Measurements from ENCODE around the gene RAX. TPM values are rescaled to one million over a fixed set of nuclear protein-coding genes. Genes with fewer than 3 reads are reported as not detected.

Gene RAX
- total RNA-seq, 2 donors from 2014 or later, result not detected

- Histone ChIP-seq H3K27ac (no peak overlapping the region), H3K9me3 (no peaks in the 10 kb centered on the region), H3K36me3 (replicated peaks in 1 of 2; ENCODE audit: insufficient read depth in 1 of 2, low read depth in 2 of 2) (no peaks in the 10 kb centered on the region), H3K27me3 (no peaks in the 10 kb centered on the region), H3K4me3 (no peak overlapping the region), H3K4me1 (peaks cover 1% of the 10 kb centered on the region)
- DNase-seq (no peak), ATAC-seq (no peak)
- TF ChIP-seq, protein P1, sequence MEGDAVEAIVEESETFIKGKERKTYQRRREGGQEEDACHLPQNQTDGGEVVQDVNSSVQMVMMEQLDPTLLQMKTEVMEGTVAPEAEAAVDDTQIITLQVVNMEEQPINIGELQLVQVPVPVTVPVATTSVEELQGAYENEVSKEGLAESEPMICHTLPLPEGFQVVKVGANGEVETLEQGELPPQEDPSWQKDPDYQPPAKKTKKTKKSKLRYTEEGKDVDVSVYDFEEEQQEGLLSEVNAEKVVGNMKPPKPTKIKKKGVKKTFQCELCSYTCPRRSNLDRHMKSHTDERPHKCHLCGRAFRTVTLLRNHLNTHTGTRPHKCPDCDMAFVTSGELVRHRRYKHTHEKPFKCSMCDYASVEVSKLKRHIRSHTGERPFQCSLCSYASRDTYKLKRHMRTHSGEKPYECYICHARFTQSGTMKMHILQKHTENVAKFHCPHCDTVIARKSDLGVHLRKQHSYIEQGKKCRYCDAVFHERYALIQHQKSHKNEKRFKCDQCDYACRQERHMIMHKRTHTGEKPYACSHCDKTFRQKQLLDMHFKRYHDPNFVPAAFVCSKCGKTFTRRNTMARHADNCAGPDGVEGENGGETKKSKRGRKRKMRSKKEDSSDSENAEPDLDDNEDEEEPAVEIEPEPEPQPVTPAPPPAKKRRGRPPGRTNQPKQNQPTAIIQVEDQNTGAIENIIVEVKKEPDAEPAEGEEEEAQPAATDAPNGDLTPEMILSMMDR (IDR thresholded peaks at IDR 0.05), result no peak
- no peak for TF ChIP-seq POLR2A (IDR thresholded peaks at IDR 0.05)
- intact Hi-C loops (cut with DNase I), result no loop called here
- 88 to 89% methylated on average over 2 of the region's 2 CpGs for whole genome bisulfite sequencing, 2 donors
These were observed 29.8 kb upstream of the RAX start for GRCh38 chr18:59303006-59303405.

GRCh38 chr18:59301929-59302328 is 28.7 kb upstream of the RAX start:
- intact Hi-C loops (cut with DNase I), result no loop called here
- H3K4me3 ChIP-seq, result no peak overlapping the region
- H3K36me3 ChIP-seq (replicated peaks in 1 of 2; ENCODE audit: insufficient read depth in 1 of 2, low read depth in 2 of 2), result no peaks in the 10 kb centered on the region
- no peaks in the 10 kb centered on the region for H3K27me3 ChIP-seq
- DNase-seq (no peak), ATAC-seq (no peak)
- TF ChIP-seq, protein P1 (IDR thresholded peaks at IDR 0.05), result no peak
- TF ChIP-seq POLR2A (IDR thresholded peaks at IDR 0.05), result no peak
- H3K9me3 ChIP-seq, result no peaks in the 10 kb centered on the region
- no peak overlapping the region for H3K27ac ChIP-seq
- 67 to 71% methylated on average over 4 of the region's 4 CpGs for WGBS, 2 donors
- no peaks in the 10 kb centered on the region for H3K4me1 ChIP-seq

DNA sequence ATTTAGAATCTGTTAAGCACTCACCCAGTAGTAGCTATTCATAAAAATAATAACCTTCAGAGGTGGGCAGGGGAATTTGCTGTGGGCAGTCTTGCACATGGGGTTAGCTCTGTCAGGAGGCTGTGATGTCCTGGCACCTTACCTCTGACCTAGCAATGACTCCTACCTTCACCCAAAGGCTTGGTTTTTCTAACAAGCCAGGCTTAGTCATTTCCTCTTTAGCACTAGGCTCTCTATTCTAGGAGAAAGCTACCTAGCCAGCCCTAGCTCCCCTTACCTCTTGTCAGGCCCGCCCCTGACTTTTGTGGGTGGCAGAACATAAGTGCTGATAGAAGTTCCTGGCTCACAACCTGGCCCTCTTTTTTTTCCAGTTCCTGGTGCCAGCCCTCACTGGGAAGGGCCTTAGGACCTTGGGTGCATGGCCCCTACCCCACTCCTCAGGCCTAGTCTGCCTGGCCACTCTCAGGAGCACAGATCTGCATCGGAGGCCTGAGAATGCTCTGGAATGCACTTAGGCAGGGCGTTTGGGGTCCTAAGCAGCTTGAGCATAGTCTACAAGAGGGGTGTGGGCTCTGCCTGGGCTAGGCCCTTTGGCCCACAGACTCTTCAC is 27.5 kb upstream of the RAX start:
- Histone ChIP-seq H3K9me3 (no peaks in the 10 kb centered on the region), H3K27me3 (no peaks in the 10 kb centered on the region), H3K36me3 (replicated peaks in 1 of 2; ENCODE audit: insufficient read depth in 1 of 2, low read depth in 2 of 2) (no peaks in the 10 kb centered on the region), H3K27ac (no peak overlapping the region), H3K4me1 (no peaks in the 10 kb centered on the region), H3K4me3 (no peak overlapping the region)
- intact Hi-C loops (cut with DNase I), result no loop called here
- DNase-seq (no peak), ATAC-seq (no peak)
- WGBS, 2 donors, result 25 to 68% methylated on average over 1 to 3 of the region's 3 CpGs
- no peak for TF ChIP-seq POLR2A (IDR thresholded peaks at IDR 0.05)
- TF ChIP-seq, protein P1 (IDR thresholded peaks at IDR 0.05), result no peak

DNA sequence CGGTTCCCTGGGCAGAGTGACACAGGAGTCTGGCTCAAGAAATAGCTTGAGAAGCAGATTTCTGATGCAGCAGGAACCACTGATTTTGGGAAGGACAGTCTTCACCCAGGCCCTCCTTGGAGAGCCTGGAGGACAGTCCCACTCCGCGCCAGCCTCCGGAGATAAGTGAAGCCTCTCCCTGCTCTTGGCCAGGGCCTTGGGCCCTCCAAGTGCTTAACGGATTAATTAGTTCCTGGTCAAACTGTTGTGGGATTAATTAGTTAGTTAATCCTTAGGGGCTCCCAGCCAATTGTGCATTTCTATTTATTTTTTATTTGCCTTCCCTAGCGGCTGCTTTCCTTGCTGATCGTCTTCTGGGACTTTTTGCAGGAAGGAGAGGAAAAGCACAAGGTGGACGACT is 25.6 kb upstream of the RAX start:
- 65 to 78% methylated on average over 8 of the region's 8 CpGs for WGBS, 2 donors
- no peak for ATAC-seq
- Histone ChIP-seq H3K9me3 (no peaks in the 10 kb centered on the region), H3K4me3 (no peak overlapping the region), H3K27me3 (no peaks in the 10 kb centered on the region), H3K27ac (no peak overlapping the region), H3K36me3 (replicated peaks in 1 of 2; ENCODE audit: insufficient read depth in 1 of 2, low read depth in 2 of 2) (no peaks in the 10 kb centered on the region), H3K4me1 (no peaks in the 10 kb centered on the region)
- intact Hi-C loops (cut with DNase I), result no loop called here
- DNase-seq, result no peak
- TF ChIP-seq POLR2A (IDR thresholded peaks at IDR 0.05), result no peak
- TF ChIP-seq, protein P1 (IDR thresholded peaks at IDR 0.05), result no peak

DNA sequence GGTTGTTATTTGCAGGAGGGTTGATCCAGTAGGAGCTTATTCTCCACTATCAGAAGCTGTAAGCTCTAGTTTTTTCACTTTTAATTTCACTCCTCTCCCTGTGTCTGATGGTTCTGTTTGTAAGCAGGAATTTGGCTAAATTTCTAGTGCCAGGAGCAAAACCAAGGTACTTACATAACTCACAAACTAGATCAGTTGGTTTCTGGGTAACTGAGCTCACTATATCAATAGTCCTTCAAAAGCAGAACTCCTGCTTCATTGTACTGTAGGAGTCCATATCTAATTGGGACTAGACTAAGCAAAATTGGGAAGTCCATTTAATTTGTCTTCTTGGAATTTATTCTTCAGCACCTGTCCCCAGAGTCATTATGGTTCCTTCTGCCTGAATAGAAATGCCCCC is 20.1 kb upstream of the RAX start:
- Histone ChIP-seq H3K9me3 (no peaks in the 10 kb centered on the region), H3K4me1 (no peaks in the 10 kb centered on the region), H3K36me3 (replicated peaks in 1 of 2; ENCODE audit: insufficient read depth in 1 of 2, low read depth in 2 of 2) (no peaks in the 10 kb centered on the region), H3K4me3 (no peak overlapping the region), H3K27me3 (no peaks in the 10 kb centered on the region), H3K27ac (no peak overlapping the region)
- ATAC-seq, result no peak
- intact Hi-C loops (cut with DNase I), result no loop called here
- DNase-seq, result no peak
- TF ChIP-seq, protein P1 (IDR thresholded peaks at IDR 0.05), result no peak
- no peak for TF ChIP-seq POLR2A (IDR thresholded peaks at IDR 0.05)

Measured in body of pancreas (tissue), 4 donors.